HUES48 (cell line): ENCODE results near the gene NDUFAF8.

Experiments used
- H3K27ac ChIP-seq: one replicate; pipeline ENCODE4 v1.7.0; 2013; ENCODE audit warnings: low read depth, low read length, inconsistent platforms
- H3K27me3 ChIP-seq: 2 replicates; pipeline ENCODE4 v1.6.1; 2013; ENCODE audit warnings: mild to moderate bottlenecking, low read length; ENCODE audit not compliant: control insufficient read depth, insufficient read depth
- H3K36me3 ChIP-seq: 2 replicates; pipeline ENCODE4 v1.6.1; 2013; ENCODE audit warnings: low read length; ENCODE audit not compliant: control insufficient read depth, insufficient read depth
- H3K4me1 ChIP-seq: 2 replicates; pipeline ENCODE4 v1.6.1; 2013; ENCODE audit warnings: mild to moderate bottlenecking, low read length; ENCODE audit not compliant: control insufficient read depth, insufficient read depth
- H3K4me3 ChIP-seq: 2 replicates; pipeline ENCODE4 v1.5.1; 2013; ENCODE audit warnings: mild to moderate bottlenecking, low read depth, low read length
- H3K9ac ChIP-seq: 2 replicates; pipeline ENCODE4 v1.6.1; 2013; ENCODE audit warnings: mild to moderate bottlenecking, low read depth, low read length, moderate library complexity
- H3K9me3 ChIP-seq: 2 replicates; pipeline ENCODE4 v1.6.1; 2013; ENCODE audit warnings: low read length; ENCODE audit not compliant: control insufficient read depth, insufficient read depth

The NDUFAF8 gene

GRCh38 chr17:81289627-81290026, 50.5 kb downstream of the NDUFAF8 start:
- Histone ChIP-seq H3K27me3 (no peaks in the 10 kb centered on the region), H3K9ac (no peak overlapping the region), H3K27ac (no peak overlapping the region), H3K4me3 (no peak overlapping the region), H3K4me1 (0 out of 2 replicates have a peak, but pooled peaks cover 3% of the 10 kb centered on the region), H3K9me3 (no peaks in the 10 kb centered on the region), H3K36me3 (peaks cover 16% of the 10 kb centered on the region)

GRCh38 chr17:81290230-81290629, 51.1 kb downstream of the NDUFAF8 start:
- Histone ChIP-seq H3K9me3 (no peaks in the 10 kb centered on the region), H3K36me3 (peaks cover 16% of the 10 kb centered on the region), H3K4me3 (no peak overlapping the region), H3K27ac (no peak overlapping the region), H3K9ac (no peak overlapping the region), H3K4me1 (no peaks in the 10 kb centered on the region), H3K27me3 (no peaks in the 10 kb centered on the region)
